ENCODE data around the gene CYCS.

Gene CYCS

DNA sequence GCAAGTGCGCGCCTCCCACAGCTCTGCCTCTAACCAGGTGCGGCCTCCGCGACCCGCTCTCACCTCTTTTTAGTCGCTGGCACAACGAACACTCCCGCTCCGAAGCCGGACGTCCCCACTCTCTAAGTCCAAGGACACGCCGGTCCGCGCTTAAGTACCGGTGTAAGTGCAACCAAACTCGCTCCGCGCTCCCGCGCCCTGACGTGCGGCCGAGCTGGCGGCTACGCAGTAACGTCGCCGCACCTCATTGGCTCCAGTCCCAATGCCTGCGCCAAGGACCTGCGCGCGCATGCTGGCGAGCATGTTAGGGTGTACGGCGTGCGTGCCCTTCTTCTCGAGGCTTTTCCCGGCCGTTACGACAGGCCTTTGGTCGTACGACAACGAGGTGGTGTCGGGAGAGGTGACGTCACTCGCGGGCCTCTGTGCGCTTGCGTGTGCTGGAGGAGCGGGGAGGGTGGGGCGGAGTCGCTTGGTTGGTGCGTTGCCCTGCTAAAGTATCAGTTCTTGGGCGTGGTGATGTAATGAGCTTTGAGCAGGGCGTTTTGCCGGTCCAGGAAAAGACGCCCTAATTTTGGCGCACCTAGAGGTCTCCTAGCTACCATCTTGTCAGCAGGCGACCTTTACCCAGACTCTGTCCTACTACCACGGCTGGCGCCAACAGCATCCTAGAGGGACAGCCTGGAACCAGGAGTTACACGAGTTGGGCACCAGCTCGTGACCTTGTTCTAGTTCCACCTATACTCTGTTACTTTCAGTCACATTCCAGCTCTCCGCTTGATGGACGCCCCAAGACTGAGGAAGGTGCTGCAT, at the start of gene CYCS:
CYCS (minus strand) TSS at position 124 of the 810 bp plus-strand sequence. CDS start 1,141 bp downstream, outside the sequence.
- Histone ChIP-seq H3K4me1 (ENCODE audit: control insufficient read depth in 1 of 2, insufficient read depth in 1 of 2, low read depth in 1 of 2, low read length in 1 of 2) (peaks cover 14 to 19% of the 10 kb centered on the region in 2 experiments), H3K27me3 (no peaks in the 10 kb centered on the region), H3K9me3 (no peaks in the 10 kb centered on the region), H3K36me3 (peaks cover 11% of the 10 kb centered on the region), H3K4me3 (ENCODE audit: low read depth in 1 of 2, low read length in 1 of 2) (peak within 1 kb of the TSS; percentile 83 to 93), H3K27ac (peak within 1 kb of the TSS; percentile 81)
- TF ChIP-seq, protein P1, sequence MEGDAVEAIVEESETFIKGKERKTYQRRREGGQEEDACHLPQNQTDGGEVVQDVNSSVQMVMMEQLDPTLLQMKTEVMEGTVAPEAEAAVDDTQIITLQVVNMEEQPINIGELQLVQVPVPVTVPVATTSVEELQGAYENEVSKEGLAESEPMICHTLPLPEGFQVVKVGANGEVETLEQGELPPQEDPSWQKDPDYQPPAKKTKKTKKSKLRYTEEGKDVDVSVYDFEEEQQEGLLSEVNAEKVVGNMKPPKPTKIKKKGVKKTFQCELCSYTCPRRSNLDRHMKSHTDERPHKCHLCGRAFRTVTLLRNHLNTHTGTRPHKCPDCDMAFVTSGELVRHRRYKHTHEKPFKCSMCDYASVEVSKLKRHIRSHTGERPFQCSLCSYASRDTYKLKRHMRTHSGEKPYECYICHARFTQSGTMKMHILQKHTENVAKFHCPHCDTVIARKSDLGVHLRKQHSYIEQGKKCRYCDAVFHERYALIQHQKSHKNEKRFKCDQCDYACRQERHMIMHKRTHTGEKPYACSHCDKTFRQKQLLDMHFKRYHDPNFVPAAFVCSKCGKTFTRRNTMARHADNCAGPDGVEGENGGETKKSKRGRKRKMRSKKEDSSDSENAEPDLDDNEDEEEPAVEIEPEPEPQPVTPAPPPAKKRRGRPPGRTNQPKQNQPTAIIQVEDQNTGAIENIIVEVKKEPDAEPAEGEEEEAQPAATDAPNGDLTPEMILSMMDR (IDR thresholded peaks at IDR 0.05), result no peak

DNA sequence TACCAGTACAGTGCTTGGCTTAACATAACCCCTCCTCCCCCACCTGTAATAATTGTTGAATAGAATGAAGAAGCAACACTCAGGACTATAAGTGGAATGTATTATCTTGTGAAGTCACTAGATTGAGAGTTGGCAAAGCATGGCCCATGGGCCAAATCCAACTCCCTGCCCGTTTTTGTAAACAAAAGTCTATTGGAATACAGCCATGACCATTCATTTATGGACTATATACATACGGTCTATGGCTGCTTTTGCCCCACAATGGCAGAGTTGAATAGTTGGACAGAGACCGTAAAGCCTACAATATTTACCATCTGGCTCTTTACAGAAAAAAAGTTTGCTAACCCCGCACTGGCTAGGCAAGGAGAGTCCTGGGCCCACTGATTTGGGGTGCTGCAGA, 48.1 kb upstream of the CYCS start:
- H3K27me3 ChIP-seq, result no peaks in the 10 kb centered on the region
- no peaks in the 10 kb centered on the region for H3K36me3 ChIP-seq
- H3K9me3 ChIP-seq, result no peaks in the 10 kb centered on the region
- H3K27ac ChIP-seq, result no peak overlapping the region
- H3K4me3 ChIP-seq (ENCODE audit: low read depth in 1 of 2, low read length in 1 of 2), result no peak overlapping the region
- TF ChIP-seq, protein P1 (IDR thresholded peaks at IDR 0.05), result no peak
- H3K4me1 ChIP-seq (ENCODE audit: control insufficient read depth in 1 of 2, insufficient read depth in 1 of 2, low read depth in 1 of 2, low read length in 1 of 2), result no peaks in the 10 kb centered on the region

DNA sequence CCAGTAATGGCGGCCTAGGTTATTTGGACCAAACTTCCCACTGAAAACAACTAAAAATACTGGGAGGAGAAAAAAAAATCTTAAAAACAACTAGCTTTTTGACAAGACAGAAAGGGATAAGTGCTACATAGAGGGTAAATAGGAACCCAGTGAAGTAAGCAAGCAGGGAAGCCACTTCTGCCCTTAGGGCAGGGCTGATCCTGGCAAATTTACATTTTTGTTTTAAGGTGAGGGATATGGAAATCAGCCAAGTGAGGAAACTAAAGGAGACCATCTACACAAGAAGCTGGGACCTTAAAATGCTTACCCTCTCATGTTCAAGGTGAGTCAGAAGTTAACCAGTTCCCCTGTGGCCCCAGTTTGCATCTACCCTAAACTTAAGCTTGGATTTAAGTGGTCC, 46.5 kb upstream of the CYCS start:
- no peaks in the 10 kb centered on the region for H3K9me3 ChIP-seq
- no peaks in the 10 kb centered on the region for H3K4me1 ChIP-seq (ENCODE audit: control insufficient read depth in 1 of 2, insufficient read depth in 1 of 2, low read depth in 1 of 2, low read length in 1 of 2)
- no peak overlapping the region for H3K4me3 ChIP-seq (ENCODE audit: low read depth in 1 of 2, low read length in 1 of 2)
- no peaks in the 10 kb centered on the region for H3K27me3 ChIP-seq
- H3K36me3 ChIP-seq, result no peaks in the 10 kb centered on the region
- TF ChIP-seq, protein P1 (IDR thresholded peaks at IDR 0.05), result no peak
- H3K27ac ChIP-seq, result no peak overlapping the region

DNA sequence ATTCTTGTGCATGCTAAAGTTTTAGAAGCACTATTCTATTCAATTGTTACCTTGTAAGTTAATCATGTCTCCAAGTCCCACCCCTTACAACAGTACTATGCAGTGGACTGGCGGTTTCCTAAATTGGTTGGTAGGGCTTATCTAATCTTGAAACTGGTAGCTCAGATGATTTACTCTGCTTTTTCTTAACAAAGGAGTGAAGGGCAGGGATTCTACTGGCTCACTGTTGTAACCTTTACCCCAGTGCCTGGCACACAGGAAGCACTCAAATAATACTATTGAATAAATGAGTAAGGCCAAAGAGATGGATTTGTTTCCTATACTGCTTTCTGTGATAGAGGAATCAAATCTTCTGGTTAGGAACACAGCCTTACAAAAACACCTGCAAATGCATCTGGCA, 46.0 kb upstream of the CYCS start:
- Histone ChIP-seq H3K9me3 (no peaks in the 10 kb centered on the region), H3K4me1 (ENCODE audit: control insufficient read depth in 1 of 2, insufficient read depth in 1 of 2, low read depth in 1 of 2, low read length in 1 of 2) (no peaks in the 10 kb centered on the region), H3K36me3 (no peaks in the 10 kb centered on the region), H3K4me3 (ENCODE audit: low read depth in 1 of 2, low read length in 1 of 2) (no peak overlapping the region), H3K27me3 (no peaks in the 10 kb centered on the region), H3K27ac (no peak overlapping the region)
- TF ChIP-seq, protein P1 (IDR thresholded peaks at IDR 0.05), result no peak

DNA sequence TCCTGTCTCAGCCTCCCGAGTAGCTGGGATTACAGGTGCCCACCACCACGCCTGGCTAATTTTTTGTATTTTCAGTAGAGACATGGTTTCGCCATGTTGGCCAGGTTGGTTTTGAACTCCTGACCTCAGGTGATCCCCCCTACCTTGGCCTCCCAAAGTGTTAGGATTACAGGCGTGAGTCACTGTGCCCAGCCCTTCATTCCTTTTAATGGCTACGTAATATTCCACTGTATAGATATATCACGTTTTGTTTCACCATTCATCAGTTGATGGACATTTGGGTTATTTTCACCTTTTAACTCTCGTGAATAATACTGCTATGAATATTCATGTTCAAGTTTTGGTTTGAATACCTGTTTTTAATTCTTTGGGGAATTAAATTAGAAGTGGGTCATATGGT, 44.6 kb upstream of the CYCS start:
- Histone ChIP-seq H3K27me3 (no peaks in the 10 kb centered on the region), H3K9me3 (no peaks in the 10 kb centered on the region), H3K27ac (no peak overlapping the region), H3K36me3 (no peaks in the 10 kb centered on the region), H3K4me1 (ENCODE audit: control insufficient read depth in 1 of 2, insufficient read depth in 1 of 2, low read depth in 1 of 2, low read length in 1 of 2) (no peaks in the 10 kb centered on the region), H3K4me3 (ENCODE audit: low read depth in 1 of 2, low read length in 1 of 2) (no peak overlapping the region)
- TF ChIP-seq, protein P1 (IDR thresholded peaks at IDR 0.05), result no peak
